K562 (cell line): ENCODE measurements around the gene ALS2CL. TPM values are rescaled to one million over a fixed set of nuclear protein-coding genes. Genes with fewer than 3 reads are reported as not detected.

Experiments
- ATAC-seq: fragments of 200-7000 bp; cut with Tn5 transposase; 3 replicates; pipeline ENCODE4 v1.9.1; 2020; ENCODE audit warnings: moderate library complexity
- BruUV-seq: library from RNA; stranded (reverse); fragments of 400-500 nt; replicated peaks from 2 replicates; lab custom pipeline; 2021; lab: Mats Ljungman, UMichigan
- CTCF ChIA-PET: fragments of 300-600 bp; formaldehyde crosslinking; extraction: SDS; loops from one replicate; lab custom pipeline; 2021; ENCODE audit warnings: low intra/inter-chr PET ratio; lab: Yijun Ruan, JAX
- POLR2A ChIA-PET: fragments of 300-600, 350-650 bp; sonication (Branson Sonifier 250); formaldehyde crosslinking; extraction: SDS; loops from one replicate; lab custom pipeline; 2021; ENCODE audit warnings: antibody characterized with exemption, inconsistent platforms; lab: Yijun Ruan, JAX
- DNase-seq, 4 experiments: peaks; one replicate each; pipeline versions ENCODE4 v3.0.0 to v3.0.0-alpha.2; 2011 to 2018; ENCODE audit warnings: low spot score in 3 of 4, mixed read lengths in 3 of 4; ENCODE audit errors: extremely low read depth in 1 of 4
- FAIRE-seq: peaks from 2 replicates; lab custom pipeline; 2011; peaks lifted over from hg19 to GRCh38; lab: Jason Lieb, UNC
- H2AFZ ChIP-seq: 2 replicates; pipeline ENCODE4 v1.6.0; 2011; ENCODE audit warnings: low read depth, low read length, control low read depth, inconsistent platforms
- H3K27ac ChIP-seq: fragments of 200-600 bp; 3 replicates; pipeline ENCODE4 v1.8.0; 2011; ENCODE audit warnings: low read depth, mild to moderate bottlenecking, control low read depth, inconsistent platforms, low read length, moderate library complexity, mixed read lengths; ENCODE audit errors: extremely low read depth
- H3K27me3 ChIP-seq, 2 experiments: fragments of 300-600 bp in 1 of 2; 2 replicates in 1 of 2; 3 replicates in 1 of 2; pipeline versions ENCODE4 v1.6.0 to v1.8.0; 2011; ENCODE audit warnings: inconsistent platforms in 2 of 2, low read length in 2 of 2, mild to moderate bottlenecking in 1 of 2, mixed read lengths in 1 of 2, moderate library complexity in 1 of 2; ENCODE audit not compliant: control insufficient read depth in 2 of 2, insufficient read depth in 2 of 2
- H3K36me3 ChIP-seq: fragments of 300-600 bp; 3 replicates; pipeline ENCODE4 v1.8.0; 2011; ENCODE audit warnings: mild to moderate bottlenecking, low read length, inconsistent platforms; ENCODE audit not compliant: control insufficient read depth, insufficient read depth
- H3K4me1 ChIP-seq, 2 experiments: fragments of 200-600 bp in 1 of 2; replicated peaks in 1 of 2; 2 replicates in 1 of 2; 3 replicates in 1 of 2; pipeline versions ENCODE4 v1.5.1 to v1.8.0; 2011; ENCODE audit warnings: inconsistent platforms in 2 of 2, low read length in 2 of 2, mild to moderate bottlenecking in 1 of 2, mixed read lengths in 1 of 2, moderate library complexity in 1 of 2; ENCODE audit not compliant: control insufficient read depth in 2 of 2, insufficient read depth in 2 of 2
- H3K4me2 ChIP-seq: 2 replicates; pipeline ENCODE4 v1.6.1; 2011; ENCODE audit warnings: low read length, control low read depth, inconsistent platforms, mixed read lengths; ENCODE audit not compliant: insufficient read depth
- H3K4me3 ChIP-seq: fragments of 200-600 bp; sonication (generic), shearing (Covaris generic); 2 replicates; pipeline ENCODE4 v1.5.1; 2016; ENCODE audit warnings: control low read depth, inconsistent platforms
- H3K79me2 ChIP-seq: fragments of 200-600 bp; 3 replicates; pipeline ENCODE4 v1.8.0; 2011; ENCODE audit warnings: low read length, inconsistent platforms; ENCODE audit not compliant: control insufficient read depth, insufficient read depth
- H3K9ac ChIP-seq, 2 experiments: 2 replicates each; pipeline versions ENCODE4 v1.6.0 to v1.6.1; 2011; ENCODE audit warnings: low read depth in 2 of 2, low read length in 2 of 2, control low read depth in 1 of 2, inconsistent platforms in 1 of 2, mild to moderate bottlenecking in 1 of 2, mixed read lengths in 1 of 2; ENCODE audit not compliant: insufficient read depth in 1 of 2
- H3K9me1 ChIP-seq: one replicate; pipeline ENCODE4 v1.6.0; 2011; ENCODE audit warnings: inconsistent platforms, mild to moderate bottlenecking, low read length, moderate library complexity; ENCODE audit not compliant: control insufficient read depth, insufficient read depth
- H3K9me3 ChIP-seq: replicated peaks from 2 replicates; pipeline ENCODE4 v1.5.1; 2011; ENCODE audit warnings: low read depth, low read length, inconsistent platforms; ENCODE audit not compliant: control insufficient read depth, insufficient read depth
- H4K20me1 ChIP-seq: replicated peaks from 2 replicates; pipeline ENCODE4 v1.6.1; 2011; ENCODE audit warnings: low read length, inconsistent platforms, mixed read lengths; ENCODE audit not compliant: control insufficient read depth, insufficient read depth
- DIDO1 ChIP-seq: fragments of 450-650 bp; IDR thresholded peaks from 2 replicates; pipeline ENCODE4 v1.6.1; 2016; ENCODE audit warnings: low read depth, missing biosample characterization, missing genetic modification characterization
- E2F6 ChIP-seq, 2 experiments: IDR thresholded peaks; 2 replicates each; pipeline ENCODE4 v1.6.1; 2011; ENCODE audit warnings: borderline replicate concordance in 1 of 2, control low read depth in 1 of 2, low read depth in 1 of 2, low read length in 1 of 2, mild to moderate bottlenecking in 1 of 2, mixed read lengths in 1 of 2, moderate library complexity in 1 of 2; ENCODE audit not compliant: insufficient read depth in 1 of 2, insufficient read length in 1 of 2, poor library complexity in 1 of 2, severe bottlenecking in 1 of 2; ENCODE audit errors: extremely low read depth in 1 of 2
- FOXA3 ChIP-seq, 2 experiments: fragments of 450-650 bp in 1 of 2; sonication (generic) in 1 of 2; formaldehyde crosslinking; IDR thresholded peaks in 1 of 2; conservative IDR thresholded peaks in 1 of 2; 2 replicates each; pipeline versions ENCODE4 v1.4.0 to v1.8.0; 2020 to 2022; ENCODE audit warnings: mild to moderate bottlenecking in 2 of 2, missing genetic modification reagents in 1 of 2
- IFI16 ChIP-seq: fragments of 250-450 bp; sonication (Bioruptor Pico); IDR thresholded peaks from 2 replicates; pipeline ENCODE4 v2.1.2; 2022; ENCODE audit warnings: mild to moderate bottlenecking, inconsistent platforms
- L3MBTL2 ChIP-seq: fragments of 450-650 bp; IDR thresholded peaks from 2 replicates; pipeline ENCODE4 v1.6.1; 2016; ENCODE audit warnings: mild to moderate bottlenecking, moderate library complexity
- POLR3G ChIP-seq: IDR thresholded peaks from 2 replicates; pipeline ENCODE4 v1.6.1; 2011; ENCODE audit not compliant: insufficient read length, insufficient replicate concordance; ENCODE audit errors: extremely low read depth
- RAD51 ChIP-seq: fragments of 450-650 bp; IDR thresholded peaks from 2 replicates; pipeline ENCODE4 v1.7.1; 2016; ENCODE audit warnings: low read depth, mild to moderate bottlenecking, borderline replicate concordance
- RHOXF2B ChIP-seq: fragments of 250-450 bp; sonication (Bioruptor Pico); conservative IDR thresholded peaks from 2 replicates; pipeline ENCODE4 v1.5.1; 2021
- SLC30A9 ChIP-seq: fragments of 250-450 bp; sonication (Bioruptor Pico); IDR thresholded peaks from 2 replicates; pipeline ENCODE4 v1.8.0; 2022; ENCODE audit warnings: mild to moderate bottlenecking, moderate library complexity
- SMC3 ChIP-seq: conservative IDR thresholded peaks from 2 replicates; pipeline ENCODE4 v1.6.1; 2011; ENCODE audit warnings: low read depth, low read length, improper control_type of control experiment; ENCODE audit not compliant: insufficient read depth
- TAF9B ChIP-seq: fragments of 450-650 bp; IDR thresholded peaks from 2 replicates; pipeline ENCODE4 v1.6.1; 2018; ENCODE audit warnings: mild to moderate bottlenecking; ENCODE audit not compliant: partially characterized antibody
- TAL1 ChIP-seq: fragments of 450-650 bp; IDR thresholded peaks from 2 replicates; pipeline ENCODE4 v1.6.1; 2016; ENCODE audit warnings: mild to moderate bottlenecking
- TARDBP ChIP-seq: fragments of 450-650 bp; IDR thresholded peaks from 2 replicates; pipeline ENCODE4 v1.6.1; 2016
- ZNF311 ChIP-seq: fragments of 250-450 bp; sonication (Bioruptor Pico); IDR thresholded peaks from 2 replicates; pipeline ENCODE4 v1.4.0; 2020; ENCODE audit warnings: mild to moderate bottlenecking, moderate library complexity
- ZNF384 ChIP-seq: IDR thresholded peaks from 2 replicates; pipeline ENCODE4 v1.6.1; 2012; ENCODE audit warnings: low read depth, low read length, improper control_type of control experiment
- ZNF551 ChIP-seq: fragments of 250-450 bp; sonication (Bioruptor Pico); IDR thresholded peaks from 2 replicates; pipeline ENCODE4 v1.5.0; 2021; ENCODE audit warnings: mild to moderate bottlenecking, moderate library complexity
- ZNF780A ChIP-seq: fragments of 250-450 bp; sonication (Bioruptor Pico); IDR thresholded peaks from 2 replicates; pipeline ENCODE4 v1.5.0; 2021; ENCODE audit warnings: mild to moderate bottlenecking
- WGBS: fragments of 100-300 bp; shearing (Covaris generic); methylation state at CpG from one replicate; pipeline ENCODE4 v1.1.6; 2016; ENCODE audit warnings: low coverage, mixed read lengths; ENCODE audit not compliant: insufficient coverage; ENCODE audit errors: missing lambda C conversion rate; 5-methylcytosine and 5-hydroxymethylcytosine counted together
- in situ Hi-C: fragments of 300-500 bp; cut with MboI; formaldehyde crosslinking; loops from 4 replicates; pipeline ENCODE4 v1.15.0; 2018; ENCODE audit warnings: inconsistent platforms, mixed read lengths
- intact Hi-C: fragments of 100-400 bp; cut with micrococcal nuclease; formaldehyde crosslinking; loops from 2 replicates; pipeline ENCODE4 v1.14.2; 2022
- polyA plus RNA-seq, 8 experiments: library from polyadenylated mRNA; depleted of rRNA in 4 of 8; stranded (reverse) in 5 of 8; unstranded in 3 of 8; fragments of >200 nt; fragmentation: Nextera tagmentation in 2 of 8; fragmentation: Illumina TruSeq in 1 of 8; extraction: Ambion mirVana in 2 of 8; extraction: Trizol in 1 of 8; gene quantifications; 2 replicates each; pipeline versions ENCODE4 v1.2.1 to v1.2.3, GENCODE V29; 2011 to 2014; ENCODE audit warnings: inconsistent platforms in 1 of 8, missing spikeins in 1 of 8
- total RNA-seq, 7 experiments: library from RNA; depleted of rRNA in 6 of 7; stranded (reverse); fragments of >200 nt in 6 of 7; fragmentation: Illumina TruSeq in 2 of 7; extraction: Trizol in 2 of 7; gene quantifications; 2 replicates each; pipeline versions ENCODE4 v1.2.1 to v1.2.3, GENCODE V29; 2011 to 2021; ENCODE audit warnings: low replicate concordance in 1 of 7
- TF ChIP-seq, protein P1 (sequence below): sonication (generic); formaldehyde crosslinking; IDR thresholded peaks from 2 replicates; pipeline ENCODE4 v1.4.0; 2020; ENCODE audit warnings: mild to moderate bottlenecking, missing genetic modification reagents

Gene ALS2CL
- total and polyA plus RNA-seq, 9 of the 15 experiments (the other 6 are each of a cell fraction or from before 2014, with no cell fraction given) = 0.03 to 0.13 (median 0.05) TPM; not detected in 3

GRCh38 chr3:46733026-46733800 lies 39.7 kb upstream of the ALS2CL start:
- ChIA-PET CTCF (interaction anchor here (0.9 kb wide), 1 partner anchor 162 kb away, joined by 3 read pairs; no protein-coding TSS in a partner anchor), POLR2A (interaction anchor here (0.6 to 2.1 kb wide), 3 partner anchors 18 to 897 kb away, joined by 3 to 5 read pairs (median 3); no protein-coding TSS in a partner anchor)
- H4K20me1 ChIP-seq = peaks cover 6% of the 10 kb centered on the region; the same call in 1 of the 2 replicates
- BruUV-seq = no TSS peak
- H3K9me1 ChIP-seq = no peaks in the 10 kb centered on the region
- no peaks in the 10 kb centered on the region for H3K36me3 ChIP-seq
- WGBS = 3% methylated on average over 9 of the region's 9 CpGs
- no peak overlapping the region for H3K4me2 ChIP-seq
- no peak overlapping the region for H3K9ac ChIP-seq
- no peaks in the 10 kb centered on the region for H3K4me1 ChIP-seq
- no peaks in the 10 kb centered on the region for H3K79me2 ChIP-seq
- intact Hi-C loops = no loop called here
- H3K27ac ChIP-seq = no peak overlapping the region
- peak; percentile 75 for ATAC-seq
- H3K9me3 ChIP-seq = no peaks in the 10 kb centered on the region
- no peak overlapping the region for H2AFZ ChIP-seq
- H3K4me3 ChIP-seq = no peak overlapping the region
- peaks cover 17 to 54% of the 10 kb centered on the region in 2 experiments for H3K27me3 ChIP-seq
- peak; percentile 74 for FAIRE-seq
- in situ Hi-C loops = no loop called here
- peak in 1 of 4 experiments; percentile 24 for DNase-seq
- TF ChIP-seq FOXA3 (CRISPR knock-in tag; conservative IDR thresholded peaks at IDR 0.05 in 1 of 2, IDR thresholded peaks at IDR 0.05 in 1 of 2) (no peak), L3MBTL2 (no peak), ZNF780A (CRISPR knock-in tag) (no peak), RAD51 (no peak), POLR3G (no peak), E2F6 (IDR thresholded peaks at IDR 0.05; ENCODE audit: borderline replicate concordance in 1 of 2, extremely low read depth in 1 of 2, insufficient read depth in 1 of 2, insufficient read length in 1 of 2, low read depth in 1 of 2, low read length in 1 of 2, poor library complexity in 1 of 2, severe bottlenecking in 1 of 2) (no peak), DIDO1 (tag) (no peak), TAF9B (no peak), SMC3 (0 out of 2 replicates have a peak, but pooled peaks have one; percentile 34), SLC30A9 (CRISPR knock-in tag) (no peak), ZNF551 (CRISPR knock-in tag) (no peak), IFI16 (CRISPR knock-in tag) (no peak), ZNF384 (no peak), ZNF311 (CRISPR knock-in tag) (no peak), TARDBP (no peak), TAL1 (no peak), RHOXF2B (CRISPR knock-in tag) (no peak)
- TF ChIP-seq, protein P1, sequence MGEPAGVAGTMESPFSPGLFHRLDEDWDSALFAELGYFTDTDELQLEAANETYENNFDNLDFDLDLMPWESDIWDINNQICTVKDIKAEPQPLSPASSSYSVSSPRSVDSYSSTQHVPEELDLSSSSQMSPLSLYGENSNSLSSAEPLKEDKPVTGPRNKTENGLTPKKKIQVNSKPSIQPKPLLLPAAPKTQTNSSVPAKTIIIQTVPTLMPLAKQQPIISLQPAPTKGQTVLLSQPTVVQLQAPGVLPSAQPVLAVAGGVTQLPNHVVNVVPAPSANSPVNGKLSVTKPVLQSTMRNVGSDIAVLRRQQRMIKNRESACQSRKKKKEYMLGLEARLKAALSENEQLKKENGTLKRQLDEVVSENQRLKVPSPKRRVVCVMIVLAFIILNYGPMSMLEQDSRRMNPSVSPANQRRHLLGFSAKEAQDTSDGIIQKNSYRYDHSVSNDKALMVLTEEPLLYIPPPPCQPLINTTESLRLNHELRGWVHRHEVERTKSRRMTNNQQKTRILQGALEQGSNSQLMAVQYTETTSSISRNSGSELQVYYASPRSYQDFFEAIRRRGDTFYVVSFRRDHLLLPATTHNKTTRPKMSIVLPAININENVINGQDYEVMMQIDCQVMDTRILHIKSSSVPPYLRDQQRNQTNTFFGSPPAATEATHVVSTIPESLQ (CRISPR knock-in tag) = no peak
